RWPE1 (cell line): ENCODE results near the gene SLC9A1.

Experiments
- CTCF ChIA-PET: fragments of 350-600 bp; sonication (Branson Sonifier 250); formaldehyde crosslinking; extraction: SDS; loops from one replicate; lab custom pipeline; 2021; lab: Yijun Ruan, JAX
- POLR2A ChIA-PET: fragments of 400-600 bp; formaldehyde crosslinking; extraction: SDS; loops from one replicate; lab custom pipeline; 2020; ENCODE audit warnings: antibody characterized with exemption; ENCODE audit not compliant: low non-redundant PET; lab: Yijun Ruan, JAX
- DNase-seq: peaks from one replicate; pipeline ENCODE4 v3.0.0; 2012; ENCODE audit warnings: low spot score
- H3K27ac ChIP-seq: fragments of 450-650 bp; 2 replicates; pipeline ENCODE4 v1.5.1; 2017
- TF ChIP-seq, protein P1 (sequence below): fragments of 450-650 bp; conservative IDR thresholded peaks from 2 replicates; pipeline ENCODE4 v1.5.1; 2017; ENCODE audit warnings: low read depth, mild to moderate bottlenecking

SLC9A1 gene

DNA sequence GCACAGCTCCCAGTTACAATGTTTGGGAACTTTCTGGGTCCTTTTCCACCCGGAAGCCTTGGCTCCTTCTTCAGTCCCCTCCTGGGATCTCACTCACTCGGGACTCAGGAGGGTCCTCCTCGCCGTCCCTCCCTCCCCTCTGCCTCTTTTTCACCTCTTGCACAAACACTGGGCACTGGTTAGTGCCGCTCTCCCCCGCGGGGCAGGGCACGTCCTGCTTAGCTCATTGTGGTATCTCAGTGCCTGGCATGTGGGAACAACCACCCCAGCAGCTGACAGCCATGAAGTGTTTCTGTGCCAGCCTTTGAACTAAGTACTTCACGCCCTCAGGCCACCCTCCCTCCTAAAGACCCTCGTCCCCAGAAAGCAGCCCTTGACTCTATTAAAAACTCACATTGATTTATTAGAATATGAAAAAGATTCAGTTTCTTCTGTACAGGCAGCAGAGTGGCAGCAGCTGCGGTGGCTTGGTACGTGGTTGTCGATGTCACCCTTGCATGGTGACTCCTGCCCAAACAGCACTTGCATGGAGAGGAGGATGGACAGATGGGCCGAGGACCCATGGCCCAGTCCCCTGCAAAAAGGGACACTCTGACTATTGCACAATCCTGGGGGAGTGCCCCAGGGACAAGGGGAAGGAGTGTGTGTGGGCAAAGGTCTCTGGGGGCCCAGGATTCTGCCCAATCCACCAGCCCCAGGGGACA is 56.3 kb downstream of the SLC9A1 start:
- CTCF ChIA-PET, result interaction anchor here (0.6 to 9.7 kb wide), 5 partner anchors 54 to 252 kb away, joined by 3 to 166 read pairs (median 4); no protein-coding TSS in a partner anchor
- POLR2A ChIA-PET, result no interaction called here
- H3K27ac ChIP-seq, result peak overlapping the region; percentile 96
- peak; percentile 52 for DNase-seq
- TF ChIP-seq, protein P1, sequence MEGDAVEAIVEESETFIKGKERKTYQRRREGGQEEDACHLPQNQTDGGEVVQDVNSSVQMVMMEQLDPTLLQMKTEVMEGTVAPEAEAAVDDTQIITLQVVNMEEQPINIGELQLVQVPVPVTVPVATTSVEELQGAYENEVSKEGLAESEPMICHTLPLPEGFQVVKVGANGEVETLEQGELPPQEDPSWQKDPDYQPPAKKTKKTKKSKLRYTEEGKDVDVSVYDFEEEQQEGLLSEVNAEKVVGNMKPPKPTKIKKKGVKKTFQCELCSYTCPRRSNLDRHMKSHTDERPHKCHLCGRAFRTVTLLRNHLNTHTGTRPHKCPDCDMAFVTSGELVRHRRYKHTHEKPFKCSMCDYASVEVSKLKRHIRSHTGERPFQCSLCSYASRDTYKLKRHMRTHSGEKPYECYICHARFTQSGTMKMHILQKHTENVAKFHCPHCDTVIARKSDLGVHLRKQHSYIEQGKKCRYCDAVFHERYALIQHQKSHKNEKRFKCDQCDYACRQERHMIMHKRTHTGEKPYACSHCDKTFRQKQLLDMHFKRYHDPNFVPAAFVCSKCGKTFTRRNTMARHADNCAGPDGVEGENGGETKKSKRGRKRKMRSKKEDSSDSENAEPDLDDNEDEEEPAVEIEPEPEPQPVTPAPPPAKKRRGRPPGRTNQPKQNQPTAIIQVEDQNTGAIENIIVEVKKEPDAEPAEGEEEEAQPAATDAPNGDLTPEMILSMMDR, result no peak

DNA sequence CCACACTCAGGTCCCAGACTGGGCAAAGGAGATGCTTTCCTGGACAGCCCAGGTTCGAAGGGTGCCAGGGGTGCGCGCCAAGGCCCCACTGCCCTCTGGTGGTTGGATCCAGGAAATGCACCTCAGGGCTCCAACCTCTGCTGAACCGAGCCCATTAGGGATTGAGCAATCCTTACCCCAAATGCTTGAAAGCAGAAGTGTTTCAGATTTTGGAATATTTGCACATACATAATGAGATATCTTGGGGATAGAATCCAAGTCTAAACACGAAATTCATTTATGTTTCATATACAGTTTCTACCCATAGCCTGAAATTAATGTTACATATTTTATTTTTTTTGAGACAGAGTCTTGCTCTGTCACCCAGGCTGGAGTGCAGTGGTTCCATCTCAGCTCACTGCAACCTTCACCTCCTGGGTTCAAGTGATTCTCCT is 57.4 kb downstream of the SLC9A1 start:
- POLR2A ChIA-PET, result interaction anchor here (0.6 kb wide), 1 partner anchor 66 kb away, joined by 9 read pairs; no protein-coding TSS in a partner anchor
- CTCF ChIA-PET, result interaction anchor here (0.6 to 9.7 kb wide), 15 partner anchors 17 to 245 kb away, joined by 3 to 166 read pairs (median 4); partner anchors contain the start of genes SLC9A1 and TRNP1
- TF ChIP-seq, protein P1, result peak; percentile 97
- peak overlapping the region; percentile 96 for H3K27ac ChIP-seq
- peak; percentile 90 for DNase-seq

DNA sequence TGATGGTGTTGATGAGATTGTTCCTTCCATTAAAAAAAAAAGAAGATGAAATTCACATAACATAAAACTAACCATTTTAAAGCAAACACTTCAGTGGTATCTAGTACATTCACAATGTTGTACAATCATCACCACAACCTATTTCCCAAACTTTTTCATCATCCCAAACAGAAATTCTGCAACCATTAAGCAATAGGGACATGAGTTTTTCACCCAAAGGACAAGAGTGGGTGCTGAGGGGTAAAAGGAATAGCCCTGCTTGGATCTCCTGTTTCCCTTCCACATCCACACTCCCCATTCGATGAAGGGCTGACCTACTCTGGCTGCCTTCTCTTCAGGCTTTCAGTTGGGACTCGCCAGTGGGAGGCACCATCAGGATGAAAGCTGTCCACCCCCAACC is 59.3 kb downstream of the SLC9A1 start:
- TF ChIP-seq, protein P1, result no peak
- CTCF ChIA-PET, result interaction anchor here (0.5 to 9.7 kb wide), 3 partner anchors 51 to 201 kb away, joined by 4 to 166 read pairs (median 17); no protein-coding TSS in a partner anchor
- no peak overlapping the region for H3K27ac ChIP-seq
- POLR2A ChIA-PET, result no interaction called here
- no peak for DNase-seq

DNA sequence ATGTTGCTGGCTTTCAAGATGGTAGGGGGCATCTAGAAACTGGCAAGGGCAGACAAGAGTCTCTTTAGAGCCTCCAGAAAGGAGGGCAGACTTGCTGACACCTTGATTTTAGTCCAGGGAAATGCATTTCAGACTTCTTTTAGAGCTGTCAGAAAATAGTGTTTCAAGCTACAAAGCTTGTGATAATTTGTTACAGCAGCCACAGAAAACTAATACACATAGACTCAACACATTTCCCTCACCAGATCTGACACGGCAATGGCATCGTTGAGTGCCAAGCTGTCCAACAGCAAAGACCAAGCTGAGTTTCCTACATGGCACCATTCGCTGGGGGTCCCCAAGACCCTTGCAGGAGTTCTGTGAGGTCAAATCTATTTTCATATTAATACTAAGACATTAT is 62.0 kb downstream of the SLC9A1 start:
- POLR2A ChIA-PET, result no interaction called here
- CTCF ChIA-PET, result interaction anchor here (0.9 to 1.1 kb wide), 2 partner anchors 21 to 48 kb away, joined by 3 to 4 read pairs; no protein-coding TSS in a partner anchor
- no peak overlapping the region for H3K27ac ChIP-seq
- DNase-seq, result no peak
- TF ChIP-seq, protein P1, result no peak

DNA sequence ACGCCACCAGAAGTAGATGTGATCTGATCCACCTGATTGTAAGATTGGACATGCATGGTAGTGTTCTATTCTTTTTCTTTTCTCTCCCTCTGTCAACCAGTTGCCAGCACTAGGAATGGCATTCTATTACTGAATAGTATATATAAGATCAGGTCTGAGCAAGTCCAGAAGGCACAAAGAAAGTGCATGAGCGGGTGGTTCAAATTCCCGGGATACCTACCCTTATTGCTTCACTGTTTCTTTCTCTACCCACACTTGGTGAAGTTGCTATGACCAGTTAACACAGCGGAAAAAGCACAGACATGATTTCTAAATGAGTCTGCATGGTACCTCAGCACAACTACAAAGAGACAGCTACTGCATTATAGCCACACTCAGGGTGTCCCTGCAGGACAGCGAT is 64.0 kb downstream of the SLC9A1 start:
- DNase-seq, result peak; percentile 24
- H3K27ac ChIP-seq, result peak overlapping the region; percentile 41; the same call in 1 of the 2 replicates
- TF ChIP-seq, protein P1, result no peak
- CTCF ChIA-PET, result interaction anchor here (1.0 kb wide), 1 partner anchor 61 kb away, joined by 3 read pairs; no protein-coding TSS in a partner anchor
- POLR2A ChIA-PET, result no interaction called here

DNA sequence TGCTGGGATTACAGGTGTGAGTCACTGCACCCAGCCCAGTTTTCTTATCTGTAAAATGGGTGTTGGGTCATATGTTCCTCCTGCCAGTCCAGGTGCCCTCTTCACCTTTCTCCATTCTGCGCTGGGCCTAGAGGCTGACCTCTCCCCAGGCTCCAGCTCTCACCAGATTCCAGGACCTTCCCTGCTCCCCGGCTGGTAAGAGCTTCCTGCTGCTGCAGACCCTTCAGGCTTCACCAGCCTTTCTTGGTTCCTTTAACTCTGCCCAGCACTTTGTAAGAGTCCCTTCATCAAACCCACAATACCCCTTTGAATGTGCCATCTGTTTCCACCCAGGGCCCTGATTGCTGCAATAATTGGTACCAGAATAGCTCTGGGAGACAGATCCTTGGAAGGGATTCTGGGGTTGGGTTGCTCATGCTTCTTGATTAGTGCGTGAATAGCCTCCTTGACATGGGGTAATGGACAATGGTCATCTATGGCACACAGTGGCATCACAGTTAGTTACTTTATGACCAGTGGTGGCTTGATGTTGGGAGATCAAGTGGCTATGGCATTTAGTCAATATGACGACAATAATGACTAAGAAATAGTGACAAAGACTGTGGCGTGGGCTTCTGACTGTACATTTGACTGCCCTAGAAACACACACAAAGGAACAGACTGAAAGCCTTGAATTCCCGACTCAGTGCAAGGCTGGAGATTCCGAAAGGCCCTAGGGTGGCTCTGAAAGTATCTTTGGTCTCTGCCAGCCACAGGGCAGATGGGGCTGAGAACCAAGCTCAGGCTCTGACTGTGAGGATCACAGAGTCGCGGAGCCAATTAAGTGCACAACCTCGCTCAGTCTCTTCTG is 67.3 kb downstream of the SLC9A1 start:
- TF ChIP-seq, protein P1, result no peak
- H3K27ac ChIP-seq, result no peak overlapping the region
- ChIA-PET POLR2A (no interaction called here), CTCF (interaction anchor here (0.7 kb wide), 1 partner anchor 410 kb away, joined by 3 read pairs; no protein-coding TSS in a partner anchor)
- DNase-seq, result no peak
